ENCODE measurements around the gene BRWD1.
A peak's percentile ranks its signal among the peaks of the same experiment; 100 is the strongest.
"Not testable (repeated sequence)": the region's sequence is repeated elsewhere in the genome, so short reads cannot be mapped to it uniquely, and the experiment has no call there.

Gene BRWD1

GRCh38 chr21:39173716-39174680 lies 139.4 kb downstream of the BRWD1 start:
- DNase-seq (ENCODE audit: low spot score): no peak

- no peak for DNase-seq (ENCODE audit: low spot score)
Observed at GRCh38 chr21:39169906-39170305, 143.5 kb downstream of the BRWD1 start.

DNA sequence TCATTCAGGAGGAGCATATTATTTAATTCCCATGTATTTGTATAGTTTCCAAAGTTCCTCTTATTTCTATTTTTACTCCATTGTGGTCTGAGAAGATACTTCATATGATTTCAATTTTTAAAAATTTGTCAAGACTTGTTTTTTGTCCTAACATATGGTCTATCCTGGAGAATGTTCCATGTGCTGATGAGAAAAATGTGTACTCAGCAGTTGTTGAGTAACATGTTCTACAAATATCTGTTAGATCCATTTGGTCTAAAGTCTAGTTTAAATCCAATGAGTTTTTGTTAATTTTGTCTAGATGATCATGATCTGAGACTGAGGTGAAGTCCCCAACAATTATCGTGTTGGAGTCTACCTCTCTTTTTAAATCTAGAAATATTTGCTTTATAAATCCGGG lies 144.6 kb downstream of the BRWD1 start:
- DNase-seq (ENCODE audit: low spot score): no peak

DNA sequence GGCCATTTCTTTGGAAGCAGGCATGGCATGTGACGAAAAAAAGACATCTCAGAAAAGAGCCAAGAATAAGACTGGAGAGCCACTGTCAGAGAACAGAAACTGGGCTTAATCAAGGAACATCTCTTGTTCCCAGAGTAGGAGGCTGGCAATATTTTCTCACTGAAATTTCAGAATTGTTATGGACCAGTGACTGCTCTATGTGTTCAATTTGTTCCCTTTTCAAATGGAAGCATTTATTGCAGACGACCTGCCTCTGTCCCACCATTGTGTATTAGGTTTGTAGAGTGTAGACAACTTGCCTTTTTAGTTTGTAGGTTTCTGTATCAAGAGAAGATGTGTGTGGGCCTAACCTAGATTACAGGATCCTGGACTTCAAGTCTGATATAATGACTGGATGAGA lies 148.9 kb downstream of the BRWD1 start:
- no peak for DNase-seq (ENCODE audit: low spot score)

- no peak for DNase-seq (ENCODE audit: low spot score)
Observed at GRCh38 chr21:39161064-39161463, 152.4 kb downstream of the BRWD1 start.

GRCh38 chr21:39159342-39160063 lies 153.9 kb downstream of the BRWD1 start:
- DNase-seq (ENCODE audit: low spot score): no peak

DNA sequence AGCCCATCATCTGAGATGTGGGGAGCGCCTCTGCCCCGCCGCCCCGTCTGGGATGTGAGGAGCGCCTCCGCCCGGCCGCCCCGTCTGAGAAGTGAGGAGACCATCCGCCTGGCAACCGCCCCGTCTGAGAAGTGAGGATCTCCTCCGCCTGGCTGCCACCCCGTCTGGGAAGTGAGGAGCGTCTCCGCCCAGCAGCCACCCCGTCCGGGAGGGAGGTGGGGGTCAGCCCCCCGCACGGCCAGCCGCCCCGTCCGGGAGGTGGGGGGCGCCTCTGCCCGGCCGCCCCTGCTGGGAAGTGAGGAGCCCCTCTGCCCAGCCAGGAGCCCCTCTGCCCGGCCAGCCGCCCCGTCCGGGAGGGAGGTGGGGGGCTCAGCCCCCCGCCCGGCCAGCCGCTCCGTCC lies 156.2 kb downstream of the BRWD1 start:
- DNase-seq (ENCODE audit: low spot score): not testable (repeated sequence)

- no peak for DNase-seq (ENCODE audit: low spot score)
Observed at GRCh38 chr21:39156024-39156423, 157.4 kb downstream of the BRWD1 start.

GRCh38 chr21:39155578-39155977 lies 157.9 kb downstream of the BRWD1 start:
- no peak for DNase-seq (ENCODE audit: low spot score)

DNA sequence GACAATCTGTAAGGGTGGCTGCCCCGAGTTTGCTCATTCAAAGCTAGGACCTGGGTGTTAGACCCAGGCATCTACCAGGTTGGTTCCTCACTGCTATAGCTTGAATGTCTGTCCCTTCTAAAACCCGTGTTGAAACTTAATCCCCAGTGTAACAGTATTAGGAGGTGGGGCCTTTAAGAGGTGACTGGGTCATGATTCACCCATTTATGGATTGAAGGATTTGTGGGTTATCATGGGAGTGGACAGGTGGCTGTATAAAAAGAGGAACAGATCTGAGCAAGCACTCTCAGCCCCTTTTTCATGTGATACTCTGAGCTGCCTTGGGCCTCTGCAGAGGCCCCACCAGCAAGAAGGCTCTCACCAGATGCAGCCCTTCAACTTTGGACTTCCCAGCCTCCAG lies 159.6 kb downstream of the BRWD1 start:
- DNase-seq (ENCODE audit: low spot score): peak; percentile 18

GRCh38 chr21:39153373-39153772 lies 160.1 kb downstream of the BRWD1 start:
- DNase-seq (ENCODE audit: low spot score): peak; percentile 14

DNA sequence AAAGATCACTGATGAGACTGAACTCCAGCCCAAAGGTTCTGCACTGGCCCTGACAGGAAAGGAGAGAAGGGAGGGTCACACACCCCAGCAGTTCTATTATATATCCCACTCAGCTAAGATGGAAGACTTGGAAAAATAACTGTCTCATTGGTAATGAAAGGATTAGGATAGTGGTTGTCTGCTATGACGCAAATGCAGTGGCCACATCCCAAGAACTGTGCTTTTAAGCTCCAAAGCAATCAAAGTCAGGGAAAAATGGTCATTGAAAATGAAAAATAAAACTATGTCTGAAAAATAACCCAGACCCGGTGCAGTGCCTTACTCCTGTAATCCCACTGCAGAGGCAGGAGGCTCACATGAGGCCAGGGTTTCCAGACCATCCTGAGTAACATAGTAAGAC lies 161.2 kb downstream of the BRWD1 start:
- no peak for DNase-seq (ENCODE audit: low spot score)

- DNase-seq (ENCODE audit: low spot score): no peak
Observed at GRCh38 chr21:39150877-39151276, 162.6 kb downstream of the BRWD1 start.

- no peak for DNase-seq (ENCODE audit: low spot score)
Observed at GRCh38 chr21:39150316-39150715, 163.1 kb downstream of the BRWD1 start.

GRCh38 chr21:39149882-39150281 lies 163.6 kb downstream of the BRWD1 start:
- peak; percentile 23 for DNase-seq (ENCODE audit: low spot score)

GRCh38 chr21:39148975-39149374 lies 164.5 kb downstream of the BRWD1 start:
- DNase-seq (ENCODE audit: low spot score): no peak

GRCh38 chr21:39144191-39144590 lies 169.2 kb downstream of the BRWD1 start:
- DNase-seq (ENCODE audit: low spot score): no peak

GRCh38 chr21:39142972-39143371 lies 170.5 kb downstream of the BRWD1 start:
- no peak for DNase-seq (ENCODE audit: low spot score)

DNA sequence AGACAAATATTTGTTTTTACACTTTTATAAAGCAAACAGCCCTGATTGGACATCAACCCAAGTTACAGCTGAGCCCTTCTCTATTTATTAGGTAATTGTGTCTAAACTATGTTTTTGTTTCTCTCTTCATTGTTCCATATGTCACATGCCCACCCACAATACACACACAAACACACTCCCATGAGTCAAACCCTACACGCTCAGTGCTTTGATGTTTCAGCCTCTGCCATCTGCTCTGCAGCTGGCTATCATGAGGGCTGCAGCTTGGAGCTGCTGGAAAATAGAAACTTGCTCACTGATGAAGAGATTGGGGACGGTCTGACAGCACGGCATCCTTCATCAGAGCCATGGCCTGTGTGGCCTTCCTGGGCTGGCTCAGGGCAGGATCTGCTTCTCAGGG lies 171.9 kb downstream of the BRWD1 start:
- DNase-seq (ENCODE audit: low spot score): peak; percentile 58

DNA sequence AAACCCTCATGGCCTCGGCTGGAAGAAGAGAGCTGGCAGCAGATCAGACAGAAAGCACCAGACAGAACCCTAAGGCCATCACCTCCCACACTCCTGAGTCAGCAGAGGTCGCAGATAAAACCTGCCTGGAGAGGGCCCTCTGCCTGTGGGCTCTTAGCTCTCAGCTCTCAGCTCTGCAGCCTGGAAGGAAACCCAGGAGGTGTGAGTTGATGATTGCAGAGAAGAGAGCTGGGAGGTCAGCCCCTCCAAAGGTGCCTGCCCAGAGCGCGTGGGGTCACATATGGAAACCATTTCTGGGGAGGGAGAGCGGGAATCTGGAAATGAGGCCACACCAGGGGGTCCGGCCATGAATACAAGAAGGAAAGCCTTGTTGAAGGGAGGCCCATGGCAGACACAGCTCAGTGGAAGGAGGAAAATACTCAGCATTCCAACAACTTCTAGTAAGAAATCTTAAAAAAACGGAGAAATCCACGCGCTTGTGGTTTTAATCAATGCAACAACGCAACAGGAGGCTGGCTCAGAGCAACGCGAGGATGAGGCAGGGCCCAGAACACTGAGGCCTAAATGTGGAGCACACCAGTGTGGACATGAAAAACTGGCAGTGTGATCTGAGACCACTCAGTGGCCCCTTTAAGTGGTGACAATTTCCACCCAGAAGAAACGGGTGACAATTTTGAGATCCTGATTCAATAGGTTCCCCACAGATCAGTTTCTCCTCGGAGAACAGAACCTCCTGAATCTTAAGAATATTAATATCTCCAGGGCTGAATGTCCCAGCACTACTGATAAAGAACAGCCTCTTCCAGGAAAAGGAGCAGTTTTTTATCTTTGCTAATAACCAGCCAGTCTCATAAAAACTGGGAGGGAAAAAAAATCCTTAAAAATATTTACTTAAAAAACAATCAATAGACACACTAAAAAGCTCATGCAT lies 175.9 kb downstream of the BRWD1 start:
- peak; percentile 51 for DNase-seq (ENCODE audit: low spot score)

DNA sequence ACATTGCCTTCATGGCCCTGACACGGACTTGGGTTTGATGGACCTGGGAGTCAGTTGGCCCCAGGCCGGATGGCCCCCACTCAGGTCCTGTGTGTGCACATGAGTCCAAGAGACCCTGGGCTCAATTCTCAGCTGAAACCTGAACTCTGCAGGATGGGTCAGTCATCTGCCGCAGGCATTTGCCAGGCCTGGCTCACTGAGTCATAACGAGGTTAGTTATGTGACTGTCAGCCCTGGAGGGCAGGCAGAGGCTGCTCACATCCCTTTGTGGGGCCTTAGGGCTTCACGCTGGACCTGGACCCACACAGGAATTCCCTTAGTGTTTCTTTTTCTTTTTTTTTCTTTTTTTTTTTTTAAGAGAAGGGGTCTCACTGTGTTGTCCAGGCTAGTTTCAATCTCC lies 176.7 kb downstream of the BRWD1 start:
- DNase-seq (ENCODE audit: low spot score): no peak

DNA sequence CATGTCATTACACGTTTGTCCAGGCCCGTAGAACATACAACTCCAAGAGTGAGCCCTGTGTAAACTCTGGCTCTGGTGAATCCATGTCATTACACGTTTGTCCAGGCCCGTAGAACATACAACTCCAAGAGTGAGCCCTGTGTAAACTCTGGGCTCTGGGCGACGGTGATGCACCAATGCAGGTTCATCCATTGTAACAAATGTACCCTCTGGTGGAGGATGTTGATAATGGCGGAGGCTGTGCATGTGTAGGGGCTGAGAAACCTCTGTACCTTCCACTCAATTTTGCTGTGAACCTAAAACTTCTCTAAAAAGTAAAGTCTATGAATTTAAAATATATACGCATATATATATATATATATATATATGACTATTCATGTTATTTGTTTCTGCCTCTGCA lies 177.3 kb downstream of the BRWD1 start:
- DNase-seq (ENCODE audit: low spot score): not testable (repeated sequence)
